Head of caudate nucleus (tissue), 42 donors: ENCODE results near the gene HIVEP3.
A peak's percentile ranks its signal among the peaks of the same experiment; 100 is the strongest.

Experiments used
- DNase-seq, 42 donors: peaks; one replicate each; pipeline versions ENCODE4 v3.0.0 to v3.0.0-alpha.2; 2020 to 2021; ENCODE audit warnings: mixed read lengths in 7 of 42
- intact Hi-C: fragments of 100-400 bp; cut with DNase I; formaldehyde crosslinking; loops from one replicate; pipeline ENCODE4 v1.15.0; 2022

The HIVEP3 gene

GRCh38 chr1:41587791-41588190 lies 330.9 kb downstream of the HIVEP3 start:
- DNase-seq = no peak
- intact Hi-C loops = no loop called here

- DNase-seq = no peak
- intact Hi-C loops = no loop called here
Observed at GRCh38 chr1:41586230-41586629, 332.5 kb downstream of the HIVEP3 start.

- DNase-seq = no peak
- intact Hi-C loops = no loop called here
Observed at GRCh38 chr1:41583658-41584547, 334.8 kb downstream of the HIVEP3 start.

- intact Hi-C loops = no loop called here
- no peak for DNase-seq
Observed at GRCh38 chr1:41582851-41583657, 335.7 kb downstream of the HIVEP3 start.

- intact Hi-C loops = no loop called here
- DNase-seq = no peak
Observed at GRCh38 chr1:41582351-41582750, 336.4 kb downstream of the HIVEP3 start.

GRCh38 chr1:41582004-41582325 lies 336.8 kb downstream of the HIVEP3 start:
- intact Hi-C loops = no loop called here
- no peak for DNase-seq

- intact Hi-C loops = no loop called here
- DNase-seq = no peak
Observed at GRCh38 chr1:41581216-41582003, 337.3 kb downstream of the HIVEP3 start.

GRCh38 chr1:41580520-41581172 lies 338.1 kb downstream of the HIVEP3 start:
- intact Hi-C loops = no loop called here
- no peak for DNase-seq

GRCh38 chr1:41580021-41580420 lies 338.7 kb downstream of the HIVEP3 start:
- DNase-seq = no peak
- intact Hi-C loops = no loop called here

- DNase-seq = no peak
- intact Hi-C loops = no loop called here
Observed at GRCh38 chr1:41578712-41579335, 339.9 kb downstream of the HIVEP3 start.

- intact Hi-C loops = no loop called here
- no peak for DNase-seq
Observed at GRCh38 chr1:41576620-41577019, 342.1 kb downstream of the HIVEP3 start.

GRCh38 chr1:41576206-41576605 lies 342.5 kb downstream of the HIVEP3 start:
- DNase-seq = no peak
- intact Hi-C loops = no loop called here

GRCh38 chr1:41574842-41575241 lies 343.9 kb downstream of the HIVEP3 start:
- intact Hi-C loops = loop anchor here (5.0 kb wide), 1 partner anchor 87 kb away; no protein-coding TSS in a partner anchor
- no peak for DNase-seq

GRCh38 chr1:41573785-41574713 lies 344.7 kb downstream of the HIVEP3 start:
- intact Hi-C loops = loop anchor here (5.0 kb wide), 1 partner anchor 88 kb away; no protein-coding TSS in a partner anchor
- DNase-seq = peak; percentile 70 to 95 (median 88)

- intact Hi-C loops = loop anchor here (5.0 kb wide), 1 partner anchor 89 kb away; no protein-coding TSS in a partner anchor
Observed at GRCh38 chr1:41573194-41573593, 345.5 kb downstream of the HIVEP3 start.

GRCh38 chr1:41572224-41572623 lies 346.5 kb downstream of the HIVEP3 start:
- intact Hi-C loops = loop anchor here (5.0 kb wide), 1 partner anchor 90 kb away; no protein-coding TSS in a partner anchor
- peak in 1 of 42 donors; percentile 3 for DNase-seq

More at GRCh38 chr1:41573194-41573593, 345.5 kb downstream of the HIVEP3 start:
- DNase-seq = no peak

GRCh38 chr1:41571041-41571440 lies 347.7 kb downstream of the HIVEP3 start:
- peak in 1 of 42 donors; percentile 19 for DNase-seq
- intact Hi-C loops = loop anchor here (5.0 kb wide), 1 partner anchor 91 kb away; no protein-coding TSS in a partner anchor
